ENCODE measurements around the gene KCNN3. TPM values are rescaled to one million over a fixed set of nuclear protein-coding genes. Genes with fewer than 3 reads are reported as not detected.

Gene KCNN3
- total RNA-seq, 1 donor from 2014 or later, result 0.04 TPM

GRCh38 chr1:154884869-154885701 is 15.0 kb upstream of the KCNN3 start:
- no peak for TF ChIP-seq CTCF (IDR thresholded peaks at IDR 0.05; ENCODE audit: insufficient read depth, low read length, poor library complexity, severe bottlenecking)
- Histone ChIP-seq H3K36me3 (ENCODE audit: control insufficient read depth, insufficient read depth, low read length) (no peaks in the 10 kb centered on the region), H3K27me3 (ENCODE audit: control insufficient read depth, insufficient read depth, low read length) (peaks cover 2% of the 10 kb centered on the region), H3K4me3 (ENCODE audit: low read depth, low read length) (no peak overlapping the region)
- DNase-seq (ENCODE audit: low read depth), result no peak

- Histone ChIP-seq H3K27me3 (ENCODE audit: control insufficient read depth, insufficient read depth, low read length) (peaks cover 2% of the 10 kb centered on the region), H3K4me3 (ENCODE audit: low read depth, low read length) (no peak overlapping the region), H3K36me3 (ENCODE audit: control insufficient read depth, insufficient read depth, low read length) (no peaks in the 10 kb centered on the region)
- TF ChIP-seq CTCF (IDR thresholded peaks at IDR 0.05; ENCODE audit: insufficient read depth, low read length, poor library complexity, severe bottlenecking), result no peak
- DNase-seq (ENCODE audit: low read depth), result no peak
Measured at GRCh38 chr1:154883919-154884868, 14.1 kb upstream of the KCNN3 start.

GRCh38 chr1:154881820-154882535 is 11.9 kb upstream of the KCNN3 start:
- no peak for TF ChIP-seq CTCF (IDR thresholded peaks at IDR 0.05; ENCODE audit: insufficient read depth, low read length, poor library complexity, severe bottlenecking)
- Histone ChIP-seq H3K36me3 (ENCODE audit: control insufficient read depth, insufficient read depth, low read length) (no peaks in the 10 kb centered on the region), H3K4me3 (ENCODE audit: low read depth, low read length) (no peak overlapping the region), H3K27me3 (ENCODE audit: control insufficient read depth, insufficient read depth, low read length) (peaks cover 2% of the 10 kb centered on the region)
- no peak for DNase-seq (ENCODE audit: low read depth)

GRCh38 chr1:154880671-154881070 is 10.6 kb upstream of the KCNN3 start:
- peaks cover 2% of the 10 kb centered on the region for H3K27me3 ChIP-seq (ENCODE audit: control insufficient read depth, insufficient read depth, low read length)
- no peak for TF ChIP-seq CTCF (IDR thresholded peaks at IDR 0.05; ENCODE audit: insufficient read depth, low read length, poor library complexity, severe bottlenecking)
- H3K36me3 ChIP-seq (ENCODE audit: control insufficient read depth, insufficient read depth, low read length), result no peaks in the 10 kb centered on the region
- no peak overlapping the region for H3K4me3 ChIP-seq (ENCODE audit: low read depth, low read length)
- DNase-seq (ENCODE audit: low read depth), result no peak

GRCh38 chr1:154879038-154879421 is 8.9 kb upstream of the KCNN3 start:
- Histone ChIP-seq H3K27me3 (ENCODE audit: control insufficient read depth, insufficient read depth, low read length) (peaks cover 2% of the 10 kb centered on the region), H3K36me3 (ENCODE audit: control insufficient read depth, insufficient read depth, low read length) (no peaks in the 10 kb centered on the region), H3K4me3 (ENCODE audit: low read depth, low read length) (no peak overlapping the region)
- TF ChIP-seq CTCF (IDR thresholded peaks at IDR 0.05; ENCODE audit: insufficient read depth, low read length, poor library complexity, severe bottlenecking), result no peak
- DNase-seq (ENCODE audit: low read depth), result no peak

All from kidney epithelial cell (primary cell).